Measurements from ENCODE around the gene ERC1. TPM values are rescaled to one million over a fixed set of nuclear protein-coding genes. Genes with fewer than 3 reads are reported as not detected.

ERC1 gene
- polyA plus RNA-seq, 2 of the 4 experiments (the other 2 are of a cell fraction) = 14.2 to 20.9 TPM

GRCh38 chr12:1344245-1344644 is 353.2 kb downstream of the ERC1 start:
- no peak for FAIRE-seq
- TF ChIP-seq HOXB5 (CRISPR knock-in tag; IDR thresholded peaks at IDR 0.05) (no peak), POLR2A (IDR thresholded peaks at IDR 0.05; ENCODE audit: low read length) (no peak), RARB (CRISPR knock-in tag; IDR thresholded peaks at IDR 0.05) (no peak), KDM1A (IDR thresholded peaks at IDR 0.05; ENCODE audit: low read depth) (no peak), FOXS1 (CRISPR knock-in tag; IDR thresholded peaks at IDR 0.05) (no peak), ZFP36 (IDR thresholded peaks at IDR 0.05; ENCODE audit: borderline replicate concordance, partially characterized antibody) (no peak)
- 91% methylated on average over 4 of the region's 4 CpGs for WGBS (ENCODE audit: missing lambda C conversion rate)
- H3K9me3 ChIP-seq = no peaks in the 10 kb centered on the region
- H3K27ac ChIP-seq = no peak overlapping the region
- no peak overlapping the region for H3K4me3 ChIP-seq
- no peak for ATAC-seq
- ChIA-PET POLR2A (no interaction called here), CTCF (interaction anchor here (1.6 to 2.3 kb wide), 2 partner anchors 11 to 226 kb away, joined by 4 to 6 read pairs; no protein-coding TSS in a partner anchor)
- DNase-seq (ENCODE audit: low read depth in 1 of 2, low spot score in 1 of 2) = no peak
- H3K4me1 ChIP-seq = peaks cover 5% of the 10 kb centered on the region; the same call in 1 of the 3 replicates
- no peak overlapping the region for H3K4me2 ChIP-seq

DNA sequence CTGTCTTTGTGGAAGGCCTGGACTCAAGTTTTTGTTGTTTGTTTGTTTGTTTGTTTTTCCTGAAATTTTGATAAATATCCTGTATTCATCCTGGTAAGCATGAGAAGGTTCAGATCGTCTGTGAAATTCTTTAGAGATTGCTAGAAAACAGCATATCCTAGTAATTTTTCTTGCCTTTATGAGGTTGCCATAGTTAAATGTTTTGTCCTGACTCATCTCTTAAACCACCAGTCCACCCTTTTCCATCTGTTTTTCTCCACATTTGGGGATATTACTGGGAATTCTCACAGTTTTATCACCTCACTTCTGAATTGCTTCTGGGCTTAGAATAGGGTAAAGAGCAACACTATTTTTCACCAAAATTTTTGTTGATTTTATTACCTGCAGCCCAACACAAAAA is 355.1 kb downstream of the ERC1 start:
- Histone ChIP-seq H3K9me3 (no peaks in the 10 kb centered on the region), H3K4me1 (peaks cover 18% of the 10 kb centered on the region), H3K4me2 (no peak overlapping the region), H3K4me3 (no peak overlapping the region), H3K27ac (no peak overlapping the region)
- 95% methylated on average over 1 of the region's 1 CpG for WGBS (ENCODE audit: missing lambda C conversion rate)
- TF ChIP-seq RNF2 (IDR thresholded peaks at IDR 0.05; ENCODE audit: borderline replicate concordance, low read depth) (no peak), ZC3H11A (IDR thresholded peaks at IDR 0.05) (no peak), EP300 (IDR thresholded peaks at IDR 0.05) (no peak), HES2 (IDR thresholded peaks at IDR 0.05) (no peak), ATOH8 (CRISPR knock-in tag; IDR thresholded peaks at IDR 0.05; ENCODE audit: low read depth) (no peak), E2F6 (IDR thresholded peaks at IDR 0.05; ENCODE audit: borderline replicate concordance, low read depth) (no peak), FOXS1 (CRISPR knock-in tag; IDR thresholded peaks at IDR 0.05) (no peak), ZFP36 (IDR thresholded peaks at IDR 0.05; ENCODE audit: borderline replicate concordance, partially characterized antibody) (no peak)
- TF ChIP-seq, protein P1, sequence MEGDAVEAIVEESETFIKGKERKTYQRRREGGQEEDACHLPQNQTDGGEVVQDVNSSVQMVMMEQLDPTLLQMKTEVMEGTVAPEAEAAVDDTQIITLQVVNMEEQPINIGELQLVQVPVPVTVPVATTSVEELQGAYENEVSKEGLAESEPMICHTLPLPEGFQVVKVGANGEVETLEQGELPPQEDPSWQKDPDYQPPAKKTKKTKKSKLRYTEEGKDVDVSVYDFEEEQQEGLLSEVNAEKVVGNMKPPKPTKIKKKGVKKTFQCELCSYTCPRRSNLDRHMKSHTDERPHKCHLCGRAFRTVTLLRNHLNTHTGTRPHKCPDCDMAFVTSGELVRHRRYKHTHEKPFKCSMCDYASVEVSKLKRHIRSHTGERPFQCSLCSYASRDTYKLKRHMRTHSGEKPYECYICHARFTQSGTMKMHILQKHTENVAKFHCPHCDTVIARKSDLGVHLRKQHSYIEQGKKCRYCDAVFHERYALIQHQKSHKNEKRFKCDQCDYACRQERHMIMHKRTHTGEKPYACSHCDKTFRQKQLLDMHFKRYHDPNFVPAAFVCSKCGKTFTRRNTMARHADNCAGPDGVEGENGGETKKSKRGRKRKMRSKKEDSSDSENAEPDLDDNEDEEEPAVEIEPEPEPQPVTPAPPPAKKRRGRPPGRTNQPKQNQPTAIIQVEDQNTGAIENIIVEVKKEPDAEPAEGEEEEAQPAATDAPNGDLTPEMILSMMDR (IDR thresholded peaks at IDR 0.05) = no peak
- POLR2A ChIA-PET = no interaction called here
- no peak for ATAC-seq
- DNase-seq (ENCODE audit: low read depth in 1 of 2, low spot score in 1 of 2) = no peak
- FAIRE-seq = no peak
- CTCF ChIA-PET = interaction anchor here (1.2 to 1.4 kb wide), 2 partner anchors 218 to 237 kb away, joined by 3 read pairs; no protein-coding TSS in a partner anchor

DNA sequence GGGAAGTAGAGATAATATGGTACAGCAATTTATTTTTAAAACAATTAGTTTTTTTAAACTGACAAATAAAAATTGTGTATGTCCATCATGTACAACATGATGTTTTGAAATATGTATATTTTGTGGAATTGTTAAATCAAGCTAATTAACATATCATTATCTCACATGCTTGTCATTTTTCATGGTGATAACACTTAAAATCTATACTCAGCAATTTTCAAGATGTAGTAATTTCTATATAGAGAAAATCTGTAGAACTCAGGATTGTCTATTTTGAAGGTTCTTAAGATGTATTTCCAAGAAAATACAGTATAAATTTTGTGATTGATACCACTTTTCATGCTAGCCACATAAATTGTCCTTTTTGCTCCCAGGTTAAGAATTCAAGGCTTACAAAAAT is 356.3 kb downstream of the ERC1 start:
- no peak for FAIRE-seq
- CTCF ChIA-PET = interaction anchor here (1.4 kb wide), 1 partner anchor 236 kb away, joined by 3 read pairs; no protein-coding TSS in a partner anchor

More for the DNA sequence above, 356.3 kb downstream of the ERC1 start:
- DNase-seq (ENCODE audit: low read depth in 1 of 2, low spot score in 1 of 2) (no peak), ATAC-seq (no peak)
- H3K4me3 ChIP-seq = no peak overlapping the region
- H3K4me2 ChIP-seq = peak overlapping the region; percentile 21; the same call in 2 of the 3 replicates
- H3K9me3 ChIP-seq = no peaks in the 10 kb centered on the region
- peaks cover 18% of the 10 kb centered on the region for H3K4me1 ChIP-seq
- POLR2A ChIA-PET = no interaction called here
- no peak overlapping the region for H3K27ac ChIP-seq
- no peak for TF ChIP-seq ZC3H11A (IDR thresholded peaks at IDR 0.05)
- no peak for TF ChIP-seq PBX3 (IDR thresholded peaks at IDR 0.05)
- TF ChIP-seq, protein P2, sequence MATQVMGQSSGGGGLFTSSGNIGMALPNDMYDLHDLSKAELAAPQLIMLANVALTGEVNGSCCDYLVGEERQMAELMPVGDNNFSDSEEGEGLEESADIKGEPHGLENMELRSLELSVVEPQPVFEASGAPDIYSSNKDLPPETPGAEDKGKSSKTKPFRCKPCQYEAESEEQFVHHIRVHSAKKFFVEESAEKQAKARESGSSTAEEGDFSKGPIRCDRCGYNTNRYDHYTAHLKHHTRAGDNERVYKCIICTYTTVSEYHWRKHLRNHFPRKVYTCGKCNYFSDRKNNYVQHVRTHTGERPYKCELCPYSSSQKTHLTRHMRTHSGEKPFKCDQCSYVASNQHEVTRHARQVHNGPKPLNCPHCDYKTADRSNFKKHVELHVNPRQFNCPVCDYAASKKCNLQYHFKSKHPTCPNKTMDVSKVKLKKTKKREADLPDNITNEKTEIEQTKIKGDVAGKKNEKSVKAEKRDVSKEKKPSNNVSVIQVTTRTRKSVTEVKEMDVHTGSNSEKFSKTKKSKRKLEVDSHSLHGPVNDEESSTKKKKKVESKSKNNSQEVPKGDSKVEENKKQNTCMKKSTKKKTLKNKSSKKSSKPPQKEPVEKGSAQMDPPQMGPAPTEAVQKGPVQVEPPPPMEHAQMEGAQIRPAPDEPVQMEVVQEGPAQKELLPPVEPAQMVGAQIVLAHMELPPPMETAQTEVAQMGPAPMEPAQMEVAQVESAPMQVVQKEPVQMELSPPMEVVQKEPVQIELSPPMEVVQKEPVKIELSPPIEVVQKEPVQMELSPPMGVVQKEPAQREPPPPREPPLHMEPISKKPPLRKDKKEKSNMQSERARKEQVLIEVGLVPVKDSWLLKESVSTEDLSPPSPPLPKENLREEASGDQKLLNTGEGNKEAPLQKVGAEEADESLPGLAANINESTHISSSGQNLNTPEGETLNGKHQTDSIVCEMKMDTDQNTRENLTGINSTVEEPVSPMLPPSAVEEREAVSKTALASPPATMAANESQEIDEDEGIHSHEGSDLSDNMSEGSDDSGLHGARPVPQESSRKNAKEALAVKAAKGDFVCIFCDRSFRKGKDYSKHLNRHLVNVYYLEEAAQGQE (IDR thresholded peaks at IDR 0.05) = no peak
- TF ChIP-seq NR3C1 (IDR thresholded peaks at IDR 0.05) = no peak
- TF ChIP-seq RNF2 (IDR thresholded peaks at IDR 0.05; ENCODE audit: borderline replicate concordance, low read depth) = no peak
- no peak for TF ChIP-seq MAX (IDR thresholded peaks at IDR 0.05)
- peak; percentile 40 for TF ChIP-seq MAFK (IDR thresholded peaks at IDR 0.05; ENCODE audit: partially characterized antibody)
